ENCODE data around the gene PBX4. TPM values are rescaled to one million over a fixed set of nuclear protein-coding genes. Genes with fewer than 3 reads are reported as not detected.

PBX4 gene
- total and polyA plus RNA-seq, 2 of the 8 experiments (the other 6 are each of a cell fraction or from before 2014, with no cell fraction given), result 3.4 to 3.8 TPM

- Histone ChIP-seq H2BK5ac (ENCODE audit: low read depth, low read length) (no peak overlapping the region), H3K4ac (replicated peaks; ENCODE audit: insufficient read length, low read depth, low read length) (no peak overlapping the region), H3K18ac (ENCODE audit: extremely low read depth, low read length) (no peak overlapping the region), H3K4me3 (ENCODE audit: extremely low read depth in 1 of 4, insufficient read depth in 2 of 4, low read depth in 3 of 4, low read length in 4 of 4) (no peak overlapping the region), H3K14ac (ENCODE audit: insufficient read length) (no peak overlapping the region), H2BK15ac (ENCODE audit: low read length) (no peak overlapping the region), H3K79me1 (ENCODE audit: low read depth, low read length) (0 out of 2 replicates have a peak, but pooled peaks cover 2% of the 10 kb centered on the region), H2BK120ac (replicated peaks; ENCODE audit: low read depth, low read length) (no peak overlapping the region), H3K36me3 (ENCODE audit: control insufficient read depth in 2 of 4, insufficient read depth in 4 of 4, low read length in 3 of 4) (peaks cover 33 to 79% (median 61%) of the 10 kb centered on the region in 4 experiments), H3K23ac (ENCODE audit: insufficient read length) (no peak overlapping the region), H3K27me3 (replicated peaks in 1 of 4; ENCODE audit: control insufficient read depth in 3 of 4, extremely low read depth in 1 of 4, insufficient read depth in 3 of 4, low read length in 3 of 4) (no peaks in the 10 kb centered on the region), H4K8ac (ENCODE audit: extremely low read depth, insufficient read depth, low read length) (no peak overlapping the region), H4K91ac (replicated peaks; ENCODE audit: insufficient read length, low read length) (no peak overlapping the region), H4K20me1 (replicated peaks in 1 of 2; ENCODE audit: control insufficient read depth in 1 of 2, insufficient read depth in 2 of 2, low read length in 2 of 2) (peaks cover 7 to 19% of the 10 kb centered on the region in 2 experiments), H3K79me2 (ENCODE audit: control insufficient read depth in 1 of 2, insufficient read depth in 2 of 2, low read length in 2 of 2) (no peaks in the 10 kb centered on the region), H3K4me2 (ENCODE audit: insufficient read depth in 1 of 2, low read depth in 2 of 2, low read length in 2 of 2) (no peak overlapping the region), H2AFZ (ENCODE audit: low read length) (no peak overlapping the region), H3K9me3 (ENCODE audit: insufficient read depth in 2 of 2, low read depth in 1 of 2, low read length in 1 of 2) (no peaks in the 10 kb centered on the region), H3K4me1 (replicated peaks in 1 of 4; ENCODE audit: control insufficient read depth in 3 of 4, insufficient read depth in 4 of 4, low read length in 3 of 4) (no peaks in the 10 kb centered on the region), H3K9ac (replicated peaks in 1 of 4; ENCODE audit: extremely low read depth in 1 of 4, low read depth in 3 of 4, low read length in 3 of 4) (no peak overlapping the region), H2BK20ac (ENCODE audit: low read length) (no peak overlapping the region), H3K23me2 (ENCODE audit: low read depth, low read length) (no peaks in the 10 kb centered on the region), H4K5ac (ENCODE audit: insufficient read length, low read depth, low read length) (no peak overlapping the region), H3K56ac (replicated peaks; ENCODE audit: insufficient read length, low read depth, low read length) (no peak overlapping the region), H3K27ac (ENCODE audit: low read depth, low read length) (no peak overlapping the region), H2BK12ac (ENCODE audit: low read depth, low read length) (no peak overlapping the region), H2AK5ac (ENCODE audit: low read depth, low read length) (no peak overlapping the region)
- FAIRE-seq (no peak), DNase-seq (ENCODE audit: low read depth in 1 of 2, low spot score in 2 of 2) (no peak)
- ChIA-PET POLR2A (ENCODE audit: partially characterized antibody) (interaction anchor here (0.6 to 2.0 kb wide), 7 partner anchors 8 to 139 kb away, joined by 3 to 5 read pairs (median 3); no protein-coding TSS in a partner anchor), CTCF (ENCODE audit: partially characterized antibody) (interaction anchor here (1.2 kb wide), 1 partner anchor 118 kb away, joined by 6 read pairs; no protein-coding TSS in a partner anchor)
- WGBS, 2 experiments (ENCODE audit: extremely low coverage in 1 of 2, insufficient coverage in 1 of 2, insufficient read length in 1 of 2, insufficient replicate concordance in 2 of 2, low coverage in 1 of 2, low lambda C conversion rate in 2 of 2, missing lambda C conversion rate in 1 of 2), result 86% methylated on average over 6 of the region's 6 CpGs; no CpG with 5 or more reads in 1 of the 2 experiments
- no peak for TF ChIP-seq PHF8 (conservative IDR thresholded peaks at IDR 0.05; ENCODE audit: low read depth, low read length)
- TF ChIP-seq RAD21 (IDR thresholded peaks at IDR 0.05 in 1 of 2, conservative IDR thresholded peaks at IDR 0.05 in 1 of 2; ENCODE audit: low read depth in 2 of 2, low read length in 2 of 2), result no peak
- TF ChIP-seq EZH2 (IDR thresholded peaks at IDR 0.05; ENCODE audit: low read depth, low read length, severe bottlenecking), result no peak
- no peak for TF ChIP-seq CHD2 (IDR thresholded peaks at IDR 0.05; ENCODE audit: low read length)
- no peak for TF ChIP-seq TBP (IDR thresholded peaks at IDR 0.05; ENCODE audit: low read depth, low read length)
- TF ChIP-seq SIN3A (conservative IDR thresholded peaks at IDR 0.05 in 1 of 2, IDR thresholded peaks at IDR 0.05 in 1 of 2; ENCODE audit: low read depth in 1 of 2, low read length in 2 of 2), result no peak
- no peak for TF ChIP-seq GABPA (IDR thresholded peaks at IDR 0.05; ENCODE audit: borderline replicate concordance, insufficient read depth, low read length)
- TF ChIP-seq NANOG (IDR thresholded peaks at IDR 0.05; ENCODE audit: insufficient read depth, low read depth, low read length, poor library complexity, severe bottlenecking), result no peak
- no peak for TF ChIP-seq CTCF (IDR thresholded peaks at IDR 0.05; ENCODE audit: control extremely low read depth in 1 of 3, insufficient read depth in 1 of 3, low read depth in 1 of 3, low read length in 3 of 3)
- no peak for TF ChIP-seq ASH2L (IDR thresholded peaks at IDR 0.05; ENCODE audit: low read length)
Measured at GRCh38 chr19:19649155-19649554, 30.7 kb upstream of the PBX4 start.
